HepG2 (cell line): ENCODE measurements around the gene NGLY1. TPM values are rescaled to one million over a fixed set of nuclear protein-coding genes. Genes with fewer than 3 reads are reported as not detected.

Experiments
- GMEB2 ChIP-seq: IDR thresholded peaks from 2 replicates; pipeline ENCODE4 v1.6.1; 2016; ENCODE audit warnings: missing biosample characterization, missing genetic modification reagents, low read depth
- MAF1 ChIP-seq: sonication (generic); formaldehyde crosslinking; IDR thresholded peaks from 2 replicates; pipeline ENCODE4 v1.5.0; 2020; ENCODE audit warnings: missing genetic modification reagents, borderline replicate concordance
- NR0B2 ChIP-seq: sonication (generic); formaldehyde crosslinking; IDR thresholded peaks from 2 replicates; pipeline ENCODE4 v1.4.0; 2020; ENCODE audit warnings: mild to moderate bottlenecking, missing genetic modification reagents
- ZBTB2 ChIP-seq: sonication (generic); formaldehyde crosslinking; IDR thresholded peaks from 2 replicates; pipeline ENCODE4 v1.8.0; 2022; ENCODE audit warnings: low read depth, missing genetic modification reagents
- ZC3H4 ChIP-seq: sonication (generic); formaldehyde crosslinking; IDR thresholded peaks from 2 replicates; pipeline ENCODE4 v1.4.0; 2020; ENCODE audit warnings: missing genetic modification reagents, borderline replicate concordance
- ZFP1 ChIP-seq: IDR thresholded peaks from 2 replicates; pipeline ENCODE4 v1.6.1; 2016
- ZNF407 ChIP-seq: sonication (generic); formaldehyde crosslinking; IDR thresholded peaks from one replicate; pipeline ENCODE4 v1.5.1; 2020; ENCODE audit warnings: mild to moderate bottlenecking, missing genetic modification reagents; ENCODE audit errors: not compliant biosample characterization
- ZNF513 ChIP-seq: sonication (generic); formaldehyde crosslinking; conservative IDR thresholded peaks from 2 replicates; pipeline ENCODE4 v1.5.0; 2020; ENCODE audit warnings: missing genetic modification reagents
- ZNF552 ChIP-seq: sonication (generic); formaldehyde crosslinking; IDR thresholded peaks from 2 replicates; pipeline ENCODE4 v1.9.0; 2022; ENCODE audit warnings: missing genetic modification reagents, mild to moderate bottlenecking, borderline replicate concordance
- ZNF574 ChIP-seq: sonication (generic); formaldehyde crosslinking; IDR thresholded peaks from 2 replicates; pipeline ENCODE4 v1.4.0; 2020; ENCODE audit warnings: missing genetic modification reagents
- ZNF747 ChIP-seq: sonication (generic); formaldehyde crosslinking; IDR thresholded peaks from 2 replicates; pipeline ENCODE4 v1.8.1; 2023; ENCODE audit warnings: missing genetic modification reagents, mild to moderate bottlenecking, borderline replicate concordance
- polyA plus RNA-seq, 8 experiments: library from polyadenylated mRNA; depleted of rRNA in 3 of 8; stranded (reverse) in 7 of 8; unstranded in 1 of 8; fragments of >200 nt; fragmentation: Illumina TruSeq in 4 of 8; extraction: Trizol in 4 of 8; gene quantifications; 2 replicates each; pipeline versions ENCODE4 v1.2.1 to v1.2.3, GENCODE V29; 2011 to 2016; ENCODE audit warnings: low read depth in 4 of 8, missing spikeins in 1 of 8, mixed read lengths in 1 of 8; ENCODE audit not compliant: insufficient read depth in 1 of 8
- total RNA-seq, 5 experiments: library from RNA; depleted of rRNA; stranded (reverse); fragments of >200 nt; fragmentation: Illumina TruSeq; extraction: Trizol; gene quantifications; 2 replicates each; pipeline ENCODE4 v1.2.3, GENCODE V29; 2016; ENCODE audit warnings: low read depth in 1 of 5

NGLY1 gene
- total and polyA plus RNA-seq, 2 of the 13 experiments (the other 11 are each of a cell fraction or from before 2014, with no cell fraction given), result 28.2 to 44.5 TPM

GRCh38 chr3:25782938-25783660, at the start of gene NGLY1 (continued):
- TF ChIP-seq ZNF407, result no peak
- no peak for TF ChIP-seq NR0B2 (CRISPR knock-in tag)
- no peak; the same call in 1 of the 2 replicates for TF ChIP-seq ZNF747 (CRISPR knock-in tag)
- peak; percentile 83; the same call in 1 of the 2 replicates for TF ChIP-seq MAF1 (CRISPR knock-in tag)
- TF ChIP-seq ZBTB2 (CRISPR knock-in tag), result no peak
- TF ChIP-seq GMEB2 (CRISPR knock-in tag), result no peak
- no peak for TF ChIP-seq ZFP1 (CRISPR knock-in tag)
- no peak for TF ChIP-seq ZNF552 (CRISPR knock-in tag)
- TF ChIP-seq ZC3H4 (CRISPR knock-in tag), result no peak
- TF ChIP-seq ZNF513 (CRISPR knock-in tag), result no peak
- TF ChIP-seq ZNF574 (CRISPR knock-in tag), result peak; percentile 62
